Measurements from ENCODE around the gene CACNA1C. TPM values are rescaled to one million over a fixed set of nuclear protein-coding genes. Genes with fewer than 3 reads are reported as not detected.

CACNA1C gene
- total RNA-seq, 2 experiments from 2014 or later: 0.69 to 1.4 TPM

DNA sequence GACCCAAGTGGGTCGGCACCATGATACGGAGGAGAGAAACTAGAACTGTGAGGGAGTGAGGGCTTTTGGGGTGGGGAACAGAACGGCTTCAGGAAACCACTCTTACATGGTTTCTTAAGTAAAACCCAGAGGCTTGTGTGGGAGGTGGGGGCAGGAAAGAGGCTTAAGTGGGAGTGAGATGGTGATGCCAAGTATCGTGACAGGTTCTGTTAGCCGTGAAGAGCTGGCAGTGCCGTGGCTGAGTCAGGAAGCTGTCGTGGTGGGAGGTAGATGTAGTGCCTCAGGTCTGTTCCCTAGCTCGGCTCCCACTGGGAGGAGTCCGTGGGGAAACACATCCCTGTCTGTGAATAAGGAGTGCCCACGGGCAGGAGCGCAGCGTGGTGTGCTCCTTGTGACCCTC is 556.2 kb downstream of the CACNA1C start:
- Histone ChIP-seq H3K4me1 (ENCODE audit: insufficient read depth, low read length, poor library complexity, severe bottlenecking) (no peaks in the 10 kb centered on the region), H3K9me3 (ENCODE audit: low read length) (no peaks in the 10 kb centered on the region), H2AFZ (ENCODE audit: low read length) (no peak overlapping the region), H3K79me2 (ENCODE audit: insufficient read depth, low read depth, low read length) (no peaks in the 10 kb centered on the region), H3K27ac (ENCODE audit: low read depth, low read length, poor library complexity, severe bottlenecking) (no peak overlapping the region), H3K4me3 (ENCODE audit: low read depth, low read length, poor library complexity, severe bottlenecking) (no peak overlapping the region), H4K20me1 (ENCODE audit: insufficient read depth, low read length) (no peaks in the 10 kb centered on the region), H3K4me2 (ENCODE audit: low read length) (no peak overlapping the region), H3K9me2 (ENCODE audit: insufficient read depth, low read length) (no peaks in the 10 kb centered on the region), H3K36me3 (ENCODE audit: insufficient read depth, low read length) (no peaks in the 10 kb centered on the region)
- no TSS peak for BruUV-seq (replicated peaks)
- intact Hi-C loops (cut with micrococcal nuclease; ENCODE audit: unreplicated experiment): no loop called here
- DNase-seq (ENCODE audit: low spot score): no peak
- POLR2A ChIA-PET: no interaction called here
- no peak for TF ChIP-seq EZH2phosphoT487 (IDR thresholded peaks at IDR 0.05; ENCODE audit: borderline replicate concordance, low read depth, low read length)
- TF ChIP-seq, protein P1, sequence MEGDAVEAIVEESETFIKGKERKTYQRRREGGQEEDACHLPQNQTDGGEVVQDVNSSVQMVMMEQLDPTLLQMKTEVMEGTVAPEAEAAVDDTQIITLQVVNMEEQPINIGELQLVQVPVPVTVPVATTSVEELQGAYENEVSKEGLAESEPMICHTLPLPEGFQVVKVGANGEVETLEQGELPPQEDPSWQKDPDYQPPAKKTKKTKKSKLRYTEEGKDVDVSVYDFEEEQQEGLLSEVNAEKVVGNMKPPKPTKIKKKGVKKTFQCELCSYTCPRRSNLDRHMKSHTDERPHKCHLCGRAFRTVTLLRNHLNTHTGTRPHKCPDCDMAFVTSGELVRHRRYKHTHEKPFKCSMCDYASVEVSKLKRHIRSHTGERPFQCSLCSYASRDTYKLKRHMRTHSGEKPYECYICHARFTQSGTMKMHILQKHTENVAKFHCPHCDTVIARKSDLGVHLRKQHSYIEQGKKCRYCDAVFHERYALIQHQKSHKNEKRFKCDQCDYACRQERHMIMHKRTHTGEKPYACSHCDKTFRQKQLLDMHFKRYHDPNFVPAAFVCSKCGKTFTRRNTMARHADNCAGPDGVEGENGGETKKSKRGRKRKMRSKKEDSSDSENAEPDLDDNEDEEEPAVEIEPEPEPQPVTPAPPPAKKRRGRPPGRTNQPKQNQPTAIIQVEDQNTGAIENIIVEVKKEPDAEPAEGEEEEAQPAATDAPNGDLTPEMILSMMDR (conservative IDR thresholded peaks at IDR 0.05; ENCODE audit: low read length): no peak
- CTCF ChIA-PET (ENCODE audit: unreplicated experiment): no interaction called here

DNA sequence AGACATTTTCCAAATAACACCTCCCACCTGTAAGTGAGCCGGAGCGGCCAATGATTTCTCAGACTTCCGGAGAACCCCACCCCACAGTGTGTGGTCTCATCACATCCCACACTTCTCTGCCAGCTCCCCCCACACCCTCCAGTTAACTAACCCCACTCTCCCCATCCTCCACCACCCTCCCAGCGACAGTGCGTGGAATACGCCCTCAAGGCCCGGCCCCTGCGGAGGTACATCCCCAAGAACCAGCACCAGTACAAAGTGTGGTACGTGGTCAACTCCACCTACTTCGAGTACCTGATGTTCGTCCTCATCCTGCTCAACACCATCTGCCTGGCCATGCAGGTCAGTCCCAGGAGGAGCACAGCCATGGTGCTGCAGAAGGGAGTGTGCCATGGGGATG is 557.6 kb downstream of the CACNA1C start:
- H3K4me3 ChIP-seq (ENCODE audit: low read depth, low read length, poor library complexity, severe bottlenecking): no peak overlapping the region
- no peak overlapping the region for H3K4me2 ChIP-seq (ENCODE audit: low read length)
- no peaks in the 10 kb centered on the region for H3K4me1 ChIP-seq (ENCODE audit: insufficient read depth, low read length, poor library complexity, severe bottlenecking)
- no peak overlapping the region for H2AFZ ChIP-seq (ENCODE audit: low read length)
- H4K20me1 ChIP-seq (ENCODE audit: insufficient read depth, low read length): no peaks in the 10 kb centered on the region
- CTCF ChIA-PET (ENCODE audit: unreplicated experiment): no interaction called here
- TF ChIP-seq EZH2phosphoT487 (IDR thresholded peaks at IDR 0.05; ENCODE audit: borderline replicate concordance, low read depth, low read length): no peak
- TF ChIP-seq, protein P1 (conservative IDR thresholded peaks at IDR 0.05; ENCODE audit: low read length): no peak
- H3K79me2 ChIP-seq (ENCODE audit: insufficient read depth, low read depth, low read length): no peaks in the 10 kb centered on the region
- H3K9me2 ChIP-seq (ENCODE audit: insufficient read depth, low read length): no peaks in the 10 kb centered on the region
- intact Hi-C loops (cut with micrococcal nuclease; ENCODE audit: unreplicated experiment): no loop called here
- no peaks in the 10 kb centered on the region for H3K36me3 ChIP-seq (ENCODE audit: insufficient read depth, low read length)
- H3K27ac ChIP-seq (ENCODE audit: low read depth, low read length, poor library complexity, severe bottlenecking): no peak overlapping the region
- POLR2A ChIA-PET: interaction anchor here (0.7 kb wide), 1 partner anchor 61 kb away, joined by 6 read pairs; no protein-coding TSS in a partner anchor
- no peaks in the 10 kb centered on the region for H3K9me3 ChIP-seq (ENCODE audit: low read length)
- no TSS peak for BruUV-seq (replicated peaks)
- DNase-seq (ENCODE audit: low spot score): no peak

DNA sequence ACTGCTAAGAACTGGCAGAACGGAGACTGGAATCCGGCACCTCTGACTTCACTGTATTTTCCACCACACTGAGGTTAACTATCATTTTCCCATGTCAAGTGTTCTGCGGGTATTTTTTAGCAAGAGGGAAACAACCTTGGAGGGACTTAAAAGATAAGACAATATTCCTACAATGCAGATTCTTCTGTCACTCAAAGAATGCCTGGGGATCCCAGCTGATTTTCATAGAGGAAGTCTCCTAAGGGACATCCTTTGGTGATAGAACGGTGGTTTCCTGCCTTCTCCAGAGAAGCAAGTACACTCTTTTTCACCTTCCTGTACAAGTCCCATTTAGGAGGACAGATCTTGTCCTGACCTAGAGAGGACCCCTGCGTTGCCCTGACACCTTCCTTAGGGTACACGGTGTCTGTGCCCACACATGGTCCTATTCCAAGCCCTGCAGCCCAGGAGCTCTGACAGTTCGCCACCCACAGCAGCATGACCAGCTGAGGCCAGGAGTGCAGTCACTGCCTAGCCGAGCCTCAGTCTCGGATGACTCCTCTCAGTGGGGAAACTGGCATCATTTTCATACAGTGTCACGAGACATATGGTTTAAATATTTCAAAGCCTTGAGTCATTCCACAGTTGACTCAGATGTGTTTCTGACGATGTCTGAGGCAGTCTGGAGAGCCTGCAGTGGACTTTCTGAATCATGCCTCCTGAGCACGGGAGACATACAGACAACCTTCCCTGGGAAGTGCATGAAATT is 560.7 kb downstream of the CACNA1C start:
- no peak overlapping the region for H3K27ac ChIP-seq (ENCODE audit: low read depth, low read length, poor library complexity, severe bottlenecking)
- no peaks in the 10 kb centered on the region for H3K9me2 ChIP-seq (ENCODE audit: insufficient read depth, low read length)
- POLR2A ChIA-PET: interaction anchor here (0.6 kb wide), 1 partner anchor 154 kb away, joined by 3 read pairs; no protein-coding TSS in a partner anchor
- no peak for DNase-seq (ENCODE audit: low spot score)
- no peaks in the 10 kb centered on the region for H4K20me1 ChIP-seq (ENCODE audit: insufficient read depth, low read length)
- no peaks in the 10 kb centered on the region for H3K4me1 ChIP-seq (ENCODE audit: insufficient read depth, low read length, poor library complexity, severe bottlenecking)
- no peak for TF ChIP-seq EZH2phosphoT487 (IDR thresholded peaks at IDR 0.05; ENCODE audit: borderline replicate concordance, low read depth, low read length)
- TF ChIP-seq, protein P1 (conservative IDR thresholded peaks at IDR 0.05; ENCODE audit: low read length): no peak
- H3K4me3 ChIP-seq (ENCODE audit: low read depth, low read length, poor library complexity, severe bottlenecking): no peak overlapping the region
- intact Hi-C loops (cut with micrococcal nuclease; ENCODE audit: unreplicated experiment): no loop called here
- H3K79me2 ChIP-seq (ENCODE audit: insufficient read depth, low read depth, low read length): no peaks in the 10 kb centered on the region
- no TSS peak for BruUV-seq (replicated peaks)
- CTCF ChIA-PET (ENCODE audit: unreplicated experiment): no interaction called here
- no peak overlapping the region for H2AFZ ChIP-seq (ENCODE audit: low read length)
- H3K36me3 ChIP-seq (ENCODE audit: insufficient read depth, low read length): no peaks in the 10 kb centered on the region
- no peaks in the 10 kb centered on the region for H3K9me3 ChIP-seq (ENCODE audit: low read length)
- H3K4me2 ChIP-seq (ENCODE audit: low read length): no peak overlapping the region
